Gastrocnemius medialis (tissue), 4 donors: ENCODE data around the gene GNB1. TPM values are rescaled to one million over a fixed set of nuclear protein-coding genes. Genes with fewer than 3 reads are reported as not detected.

Experiments
- ATAC-seq, 2 donors: fragments of 150-250 bp; one replicate each; pipeline ENCODE4 v1.9.1; 2016
- DNase-seq, 2 donors: peaks; one replicate each; pipeline ENCODE4 v3.0.0-alpha.2; 2019
- H3K27ac ChIP-seq, 4 donors: fragments of 200-600 bp; sonication (generic); 1 replicate in 1 of 4; 2 replicates in 3 of 4; pipeline ENCODE4 v1.5.1; 2016 to 2018; ENCODE audit warnings: mild to moderate bottlenecking in 2 of 4, moderate library complexity in 1 of 4
- H3K27me3 ChIP-seq, 3 donors: fragments of 200-600 bp; sonication (generic) in 2 of 3; 1 replicate in 1 of 3; 2 replicates in 2 of 3; pipeline versions ENCODE4 v1.5.1 to v1.6.0; 2016 to 2019; ENCODE audit warnings: mild to moderate bottlenecking in 1 of 3, moderate library complexity in 1 of 3
- H3K36me3 ChIP-seq, 2 donors: fragments of 200-600 bp; sonication (generic) in 1 of 2; one replicate each; pipeline ENCODE4 v1.5.1; 2017 to 2018
- H3K4me1 ChIP-seq, 2 donors: fragments of 200-600 bp; sonication (generic) in 1 of 2; one replicate each; pipeline ENCODE4 v1.5.1; 2016 to 2017; ENCODE audit warnings: mild to moderate bottlenecking in 2 of 2
- H3K4me3 ChIP-seq, 4 donors: fragments of 200-600 bp; sonication (generic) in 3 of 4; 1 replicate in 1 of 4; 2 replicates in 3 of 4; pipeline ENCODE4 v1.5.1; 2016 to 2019; ENCODE audit warnings: mild to moderate bottlenecking in 2 of 4
- H3K9me3 ChIP-seq, 3 donors: fragments of 200-600 bp; sonication (generic) in 2 of 3; 1 replicate in 1 of 3; 2 replicates in 2 of 3; pipeline ENCODE4 v1.5.1; 2016 to 2019
- CTCF ChIP-seq, 5 experiments: fragments of 450-650 bp in 3 of 5; fragments of 200-600 bp in 2 of 5; sonication (generic) in 2 of 5; IDR thresholded peaks in 4 of 5; conservative IDR thresholded peaks in 1 of 5; 1 replicate in 4 of 5; 2 replicates in 1 of 5; pipeline ENCODE4 v1.5.1; 2016 to 2019; ENCODE audit warnings: antibody characterized with exemption in 5 of 5, mild to moderate bottlenecking in 3 of 5, moderate library complexity in 3 of 5
- POLR2A ChIP-seq, 2 donors: fragments of 450-650 bp; IDR thresholded peaks; one replicate each; pipeline ENCODE4 v1.6.1; 2017; ENCODE audit warnings: antibody characterized with exemption in 2 of 2, mild to moderate bottlenecking in 2 of 2, moderate library complexity in 2 of 2
- in situ Hi-C, 4 donors: fragments of 200-750 bp; cut with MboI; loops; one replicate each; pipeline versions ENCODE4 v1.15.0 to v1.8.0; 2017; ENCODE audit warnings: low sequenced_read_pairs in 4 of 4
- intact Hi-C: fragments of 100-400 bp; cut with DNase I; formaldehyde crosslinking; loops from one replicate; pipeline ENCODE4 v1.15.1; 2023; ENCODE audit warnings: low total_unique reads
- total RNA-seq, 4 donors: library from RNA; depleted of rRNA; stranded (reverse); fragments of >200 nt; gene quantifications; one replicate each; pipeline versions ENCODE4 v1.1.0 to v1.2.3, GENCODE V29; 2016

Gene GNB1
- total RNA-seq, 4 donors from 2014 or later = 29.9 to 44.1 (median 37.2) TPM

GRCh38 chr1:1929102-1929638, 38.3 kb upstream of the GNB1 start:
- no peak for DNase-seq
- no peak overlapping the region for H3K27ac ChIP-seq
- H3K36me3 ChIP-seq = no peaks in the 10 kb centered on the region
- no peak for ATAC-seq
- no peak overlapping the region for H3K4me3 ChIP-seq
- no peaks in the 10 kb centered on the region for H3K4me1 ChIP-seq
- intact Hi-C loops = no loop called here
- no peaks in the 10 kb centered on the region for H3K27me3 ChIP-seq
- no peaks in the 10 kb centered on the region for H3K9me3 ChIP-seq
- in situ Hi-C loops = no loop called here
- TF ChIP-seq CTCF (IDR thresholded peaks at IDR 0.05 in 4 of 5, conservative IDR thresholded peaks at IDR 0.05 in 1 of 5) (no peak), POLR2A (IDR thresholded peaks at IDR 0.05) (no peak)

GRCh38 chr1:1928231-1929101, 37.6 kb upstream of the GNB1 start:
- Histone ChIP-seq H3K4me3 (no peak overlapping the region), H3K4me1 (no peaks in the 10 kb centered on the region), H3K9me3 (no peaks in the 10 kb centered on the region), H3K27ac (no peak overlapping the region), H3K36me3 (no peaks in the 10 kb centered on the region), H3K27me3 (no peaks in the 10 kb centered on the region)
- in situ Hi-C loops = no loop called here
- DNase-seq (no peak), ATAC-seq (no peak)
- no peak for TF ChIP-seq POLR2A (IDR thresholded peaks at IDR 0.05)
- no peak for TF ChIP-seq CTCF (IDR thresholded peaks at IDR 0.05 in 4 of 5, conservative IDR thresholded peaks at IDR 0.05 in 1 of 5)
- intact Hi-C loops = no loop called here

- Histone ChIP-seq H3K4me1 (no peaks in the 10 kb centered on the region), H3K4me3 (no peak overlapping the region), H3K9me3 (no peaks in the 10 kb centered on the region), H3K27me3 (no peaks in the 10 kb centered on the region), H3K36me3 (no peaks in the 10 kb centered on the region), H3K27ac (no peak overlapping the region)
- ATAC-seq = no peak
- intact Hi-C loops = no loop called here
- no peak for TF ChIP-seq CTCF (IDR thresholded peaks at IDR 0.05 in 4 of 5, conservative IDR thresholded peaks at IDR 0.05 in 1 of 5)
- TF ChIP-seq POLR2A (IDR thresholded peaks at IDR 0.05) = no peak
- no peak for DNase-seq
- in situ Hi-C loops = no loop called here
Measured at GRCh38 chr1:1927751-1928150, 36.9 kb upstream of the GNB1 start.

GRCh38 chr1:1926886-1927660, 36.2 kb upstream of the GNB1 start:
- intact Hi-C loops = no loop called here
- no peak for ATAC-seq

More at GRCh38 chr1:1926886-1927660, 36.2 kb upstream of the GNB1 start:
- H3K27ac ChIP-seq = no peak overlapping the region
- in situ Hi-C loops = no loop called here
- H3K9me3 ChIP-seq = no peaks in the 10 kb centered on the region
- TF ChIP-seq POLR2A (IDR thresholded peaks at IDR 0.05) (no peak), CTCF (IDR thresholded peaks at IDR 0.05 in 4 of 5, conservative IDR thresholded peaks at IDR 0.05 in 1 of 5) (no peak)
- H3K4me1 ChIP-seq = no peaks in the 10 kb centered on the region
- no peaks in the 10 kb centered on the region for H3K36me3 ChIP-seq
- no peak overlapping the region for H3K4me3 ChIP-seq
- DNase-seq = no peak
- no peaks in the 10 kb centered on the region for H3K27me3 ChIP-seq
